ENCODE measurements around the gene TFAP2B. TPM values are rescaled to one million over a fixed set of nuclear protein-coding genes. Genes with fewer than 3 reads are reported as not detected.

TFAP2B gene
- total and polyA plus RNA-seq, 12 donors: 0.01 to 0.07 TPM; not detected in 10

GRCh38 chr6:50807035-50807434, 11.6 kb upstream of the TFAP2B start:
- TF ChIP-seq CTCF (IDR thresholded peaks at IDR 0.05): no peak
- Histone ChIP-seq H3K27ac (no peak overlapping the region), H3K27me3 (peaks cover 0 to 18% (median 4%) of the 10 kb centered on the region in 7 donors), H3K4me3 (no peak overlapping the region), H3K4me1 (no peaks in the 10 kb centered on the region), H3K9me3 (no peaks in the 10 kb centered on the region), H3K36me3 (no peaks in the 10 kb centered on the region)
- DNase-seq (no peak), ATAC-seq (no peak)
- intact Hi-C loops (cut with DNase I): no loop called here

GRCh38 chr6:50815436-50816114, 3.1 kb upstream of the TFAP2B start:
- Histone ChIP-seq H3K4me1 (peaks cover 0 to 23% (median 7%) of the 10 kb centered on the region in 9 donors), H3K27me3 (peaks cover 20 to 84% (median 79%) of the 10 kb centered on the region in 7 donors), H3K9me3 (no peaks in the 10 kb centered on the region), H3K27ac (no peak overlapping the region), H3K4me3 (peak overlapping the region in 7 of 10 donors; percentile 10 to 48 (median 37)), H3K36me3 (no peaks in the 10 kb centered on the region)
- no peak for DNase-seq
- no peak for ATAC-seq
- no peak for TF ChIP-seq CTCF (IDR thresholded peaks at IDR 0.05)
- intact Hi-C loops (cut with DNase I): loop anchor here in 9 of 10 donors (2.0 to 10.0 kb wide), 7 partner anchors 1142 to 1449 kb away; no protein-coding TSS in a partner anchor
- WGBS, 2 donors: 8 to 10% methylated on average over 16 of the region's 16 CpGs

- peak overlapping the region in 7 of 10 donors; percentile 10 to 48 (median 37) for H3K4me3 ChIP-seq
- ATAC-seq: peak in 2 of 8 donors; percentile 50 to 57
Measured at GRCh38 chr6:50816115-50816675, 2.5 kb upstream of the TFAP2B start.

More at GRCh38 chr6:50816115-50816675, 2.5 kb upstream of the TFAP2B start:
- intact Hi-C loops (cut with DNase I): loop anchor here in 8 of 10 donors (2.0 to 10.0 kb wide), 7 partner anchors 1141 to 1449 kb away; no protein-coding TSS in a partner anchor
- no peaks in the 10 kb centered on the region for H3K9me3 ChIP-seq
- H3K4me1 ChIP-seq: peaks cover 0 to 27% (median 7%) of the 10 kb centered on the region in 9 donors
- H3K36me3 ChIP-seq: no peaks in the 10 kb centered on the region
- TF ChIP-seq CTCF (IDR thresholded peaks at IDR 0.05): peak; percentile 56 to 88 (median 85)
- H3K27me3 ChIP-seq: peaks cover 20 to 90% (median 85%) of the 10 kb centered on the region in 7 donors
- H3K27ac ChIP-seq: no peak overlapping the region
- 1% methylated on average over 14 of the region's 14 CpGs for WGBS, 2 donors
- DNase-seq: peak; percentile 42 to 43

Measured in heart right ventricle (tissue), 16 donors.